LNCaP clone FGC (cell line): Measurements from ENCODE around the gene MUC12.

Source experiments
- DNase-seq: peaks from one replicate; pipeline ENCODE4 v3.0.0-alpha.2; 2011; ENCODE audit warnings: low read depth
- H3K4me3 ChIP-seq: 2 replicates; pipeline ENCODE4 v1.5.1; 2011; ENCODE audit warnings: mild to moderate bottlenecking, low read depth, low read length, control low read depth
- TF ChIP-seq, protein P1 (sequence below): IDR thresholded peaks from 2 replicates; pipeline ENCODE4 v1.5.1; 2012; ENCODE audit warnings: mild to moderate bottlenecking; ENCODE audit not compliant: control insufficient read depth, insufficient read depth; ENCODE audit errors: extremely low read depth

The MUC12 gene

DNA sequence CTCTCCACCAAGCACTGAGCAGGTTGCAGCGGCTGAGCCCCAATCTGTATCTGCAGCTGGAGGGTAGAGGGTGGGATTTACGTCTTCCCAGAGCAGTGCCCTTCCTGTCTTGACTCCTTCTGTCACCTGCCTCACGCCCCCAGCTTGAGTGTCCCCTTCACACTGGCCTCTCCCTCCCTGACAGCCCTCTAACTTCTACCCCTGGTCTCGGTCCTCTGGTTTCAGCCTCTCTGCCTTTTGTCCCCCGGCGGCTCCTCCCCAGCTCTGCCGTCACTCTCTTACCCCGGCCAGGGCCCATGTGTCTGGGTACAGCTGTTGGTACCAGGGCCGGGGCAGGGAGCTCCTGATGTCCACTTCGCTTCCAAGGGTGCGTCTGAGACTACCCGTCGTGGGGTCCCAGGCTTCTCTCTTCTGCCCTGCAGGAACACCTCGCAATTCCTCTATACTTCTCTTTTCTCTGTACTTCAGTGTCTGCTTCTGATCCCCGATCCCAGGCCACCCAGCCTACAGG is 19.4 kb upstream of the MUC12 start:
- H3K4me3 ChIP-seq, result no peak overlapping the region
- DNase-seq, result no peak
- TF ChIP-seq, protein P1, sequence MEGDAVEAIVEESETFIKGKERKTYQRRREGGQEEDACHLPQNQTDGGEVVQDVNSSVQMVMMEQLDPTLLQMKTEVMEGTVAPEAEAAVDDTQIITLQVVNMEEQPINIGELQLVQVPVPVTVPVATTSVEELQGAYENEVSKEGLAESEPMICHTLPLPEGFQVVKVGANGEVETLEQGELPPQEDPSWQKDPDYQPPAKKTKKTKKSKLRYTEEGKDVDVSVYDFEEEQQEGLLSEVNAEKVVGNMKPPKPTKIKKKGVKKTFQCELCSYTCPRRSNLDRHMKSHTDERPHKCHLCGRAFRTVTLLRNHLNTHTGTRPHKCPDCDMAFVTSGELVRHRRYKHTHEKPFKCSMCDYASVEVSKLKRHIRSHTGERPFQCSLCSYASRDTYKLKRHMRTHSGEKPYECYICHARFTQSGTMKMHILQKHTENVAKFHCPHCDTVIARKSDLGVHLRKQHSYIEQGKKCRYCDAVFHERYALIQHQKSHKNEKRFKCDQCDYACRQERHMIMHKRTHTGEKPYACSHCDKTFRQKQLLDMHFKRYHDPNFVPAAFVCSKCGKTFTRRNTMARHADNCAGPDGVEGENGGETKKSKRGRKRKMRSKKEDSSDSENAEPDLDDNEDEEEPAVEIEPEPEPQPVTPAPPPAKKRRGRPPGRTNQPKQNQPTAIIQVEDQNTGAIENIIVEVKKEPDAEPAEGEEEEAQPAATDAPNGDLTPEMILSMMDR, result no peak

DNA sequence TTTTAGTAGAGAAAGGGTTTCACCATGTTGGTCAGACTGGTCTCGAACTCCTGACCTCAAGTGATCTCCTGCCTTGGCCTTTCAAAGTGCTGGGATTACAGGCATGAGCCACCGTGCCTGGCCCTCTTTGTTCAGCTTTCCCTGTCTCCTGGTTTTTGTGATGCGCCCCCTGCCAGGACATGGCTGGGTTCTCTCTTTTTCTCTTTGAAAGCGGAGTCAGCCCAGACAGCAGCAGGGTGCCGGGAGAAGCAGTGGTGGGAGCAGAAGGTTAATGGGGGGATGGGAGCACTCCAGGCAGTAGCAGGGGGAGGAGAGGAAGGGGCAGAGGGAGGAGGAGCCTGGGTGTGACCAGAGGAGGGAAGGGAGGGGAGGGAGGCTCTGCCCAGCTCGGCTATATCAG is 18.2 kb upstream of the MUC12 start:
- TF ChIP-seq, protein P1, result no peak
- no peak for DNase-seq
- no peak overlapping the region for H3K4me3 ChIP-seq

DNA sequence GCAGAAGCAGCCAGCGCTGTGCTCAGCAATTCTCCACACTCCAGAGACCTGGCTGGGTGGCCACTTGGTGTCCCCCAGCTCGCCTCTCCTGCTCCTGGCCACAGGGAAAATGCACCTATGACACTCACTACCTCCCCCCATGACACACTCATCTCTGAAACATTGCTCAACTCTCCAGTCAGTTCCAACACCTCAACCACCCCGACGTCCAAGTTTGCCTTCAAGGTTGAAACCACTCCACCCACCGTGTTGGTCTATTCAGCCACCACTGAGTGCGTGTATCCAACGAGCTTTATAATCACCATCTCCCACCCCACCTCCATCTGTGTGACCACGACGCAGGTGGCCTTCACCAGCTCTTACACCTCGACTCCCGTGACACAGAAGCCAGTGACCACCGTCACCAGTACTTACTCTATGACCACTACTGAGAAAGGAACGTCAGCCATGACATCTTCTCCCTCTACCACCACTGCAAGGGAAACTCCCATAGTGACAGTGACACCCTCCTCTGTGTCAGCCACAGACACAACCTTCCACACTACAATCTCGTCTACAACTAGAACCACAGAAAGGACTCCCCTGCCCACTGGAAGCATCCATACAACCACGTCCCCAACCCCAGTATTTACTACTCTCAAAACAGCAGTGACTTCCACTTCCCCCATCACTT is 17.3 kb upstream of the MUC12 start:
- TF ChIP-seq, protein P1, result no peak
- H3K4me3 ChIP-seq, result no peak overlapping the region
- DNase-seq, result no peak

DNA sequence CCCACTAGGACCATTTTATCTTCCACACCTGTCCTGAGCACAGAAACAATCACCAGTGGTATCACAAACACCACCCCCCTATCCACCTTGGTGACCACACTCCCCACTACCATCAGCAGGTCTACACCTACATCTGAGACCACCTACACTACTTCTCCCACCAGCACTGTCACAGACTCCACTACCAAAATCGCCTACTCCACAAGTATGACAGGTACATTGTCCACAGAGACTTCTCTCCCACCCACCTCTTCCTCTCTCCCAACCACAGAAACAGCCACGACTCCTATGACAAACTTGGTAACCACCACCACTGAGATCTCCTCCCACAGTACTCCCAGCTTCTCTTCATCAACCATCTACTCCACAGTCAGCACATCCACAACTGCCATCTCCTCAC is 16.7 kb upstream of the MUC12 start:
- TF ChIP-seq, protein P1, result no peak
- DNase-seq, result no peak
- H3K4me3 ChIP-seq, result no peak overlapping the region

DNA sequence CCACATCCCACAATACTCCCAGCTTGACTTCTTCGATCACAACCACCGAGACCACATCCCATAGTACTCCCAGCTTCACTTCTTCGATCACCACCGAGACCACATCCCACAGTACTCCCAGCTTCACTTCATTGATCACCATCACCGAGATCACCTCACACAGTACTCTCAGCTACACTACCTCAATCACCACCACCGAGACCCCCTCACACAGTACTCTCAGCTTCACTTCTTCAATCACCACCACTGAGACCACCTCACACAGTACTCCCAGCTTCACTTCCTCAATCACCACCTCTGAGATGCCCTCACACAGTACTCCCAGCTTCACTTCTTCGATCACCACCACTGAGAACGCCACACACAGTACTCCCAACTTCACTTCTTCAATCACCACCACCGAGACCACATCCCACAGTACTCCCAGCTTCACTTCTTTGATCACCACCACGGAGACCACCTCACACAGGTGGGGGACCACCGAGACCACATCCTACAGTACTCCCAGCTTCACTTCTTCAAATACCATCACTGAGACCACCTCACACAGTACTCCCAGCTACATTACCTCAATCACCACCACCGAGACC is 11.4 kb upstream of the MUC12 start:
- no peak overlapping the region for H3K4me3 ChIP-seq
- no peak for DNase-seq
- TF ChIP-seq, protein P1, result no peak

DNA sequence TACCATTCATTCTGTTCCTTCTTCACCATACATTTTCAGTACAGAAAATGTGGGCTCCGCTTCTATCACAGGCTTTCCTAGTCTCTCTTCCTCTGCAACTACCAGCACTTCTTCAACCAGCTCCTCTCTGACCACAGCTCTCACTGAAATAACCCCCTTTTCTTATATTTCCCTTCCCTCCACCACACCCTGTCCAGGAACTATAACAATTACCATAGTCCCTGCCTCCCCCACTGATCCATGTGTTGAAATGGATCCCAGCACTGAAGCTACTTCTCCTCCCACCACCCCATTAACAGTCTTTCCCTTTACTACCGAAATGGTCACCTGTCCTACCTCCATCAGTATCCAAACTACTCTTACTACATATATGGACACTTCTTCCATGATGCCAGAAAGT is 9.5 kb upstream of the MUC12 start:
- no peak for DNase-seq
- H3K4me3 ChIP-seq, result no peak overlapping the region
- TF ChIP-seq, protein P1, result no peak
